ENCODE results near the gene NEDD4L.
"Not testable (repeated sequence)": the region's sequence is repeated elsewhere in the genome, so short reads cannot be mapped to it uniquely, and the experiment has no call there.

Gene NEDD4L

GRCh38 chr18:58276789-58277739, 233.0 kb downstream of the NEDD4L start:
- ChIA-PET POLR2A (no interaction called here), CTCF (interaction anchor here (2.3 kb wide), 1 partner anchor 9 kb away, joined by 6 read pairs; no protein-coding TSS in a partner anchor)
- no peak for DNase-seq (ENCODE audit: extremely low spot score)
- TF ChIP-seq CTCF (IDR thresholded peaks at IDR 0.05; ENCODE audit: control extremely low read depth, extremely low read depth, low read depth, missing control alignments): no peak

GRCh38 chr18:58279504-58280175, 235.6 kb downstream of the NEDD4L start:
- TF ChIP-seq CTCF (IDR thresholded peaks at IDR 0.05; ENCODE audit: control extremely low read depth, extremely low read depth, low read depth, missing control alignments): no peak
- POLR2A ChIA-PET: no interaction called here
- CTCF ChIA-PET: no interaction called here
- DNase-seq (ENCODE audit: extremely low spot score): no peak

- no peak for DNase-seq (ENCODE audit: extremely low spot score)
- CTCF ChIA-PET: no interaction called here
- POLR2A ChIA-PET: no interaction called here
- TF ChIP-seq CTCF (IDR thresholded peaks at IDR 0.05; ENCODE audit: control extremely low read depth, extremely low read depth, low read depth, missing control alignments): no peak
Measured at GRCh38 chr18:58280191-58280590, 236.2 kb downstream of the NEDD4L start.

- DNase-seq (ENCODE audit: extremely low spot score); POLR2A ChIA-PET; CTCF ChIA-PET: not testable (repeated sequence)
Measured at GRCh38 chr18:58282872-58283271, 238.8 kb downstream of the NEDD4L start.

GRCh38 chr18:58284699-58285448, 240.8 kb downstream of the NEDD4L start:
- POLR2A ChIA-PET: no interaction called here
- TF ChIP-seq CTCF (IDR thresholded peaks at IDR 0.05; ENCODE audit: control extremely low read depth, extremely low read depth, low read depth, missing control alignments): no peak
- CTCF ChIA-PET: interaction anchor here (0.8 to 1.8 kb wide), 4 partner anchors 8 to 20 kb away, joined by 3 to 6 read pairs (median 3); no protein-coding TSS in a partner anchor
- no peak for DNase-seq (ENCODE audit: extremely low spot score)

- no peak for TF ChIP-seq CTCF (IDR thresholded peaks at IDR 0.05; ENCODE audit: control extremely low read depth, extremely low read depth, low read depth, missing control alignments)
- CTCF ChIA-PET: interaction anchor here (0.8 to 1.8 kb wide), 5 partner anchors 9 to 806 kb away, joined by 3 to 6 read pairs (median 3); no protein-coding TSS in a partner anchor
- DNase-seq (ENCODE audit: extremely low spot score): no peak
- POLR2A ChIA-PET: no interaction called here
Measured at GRCh38 chr18:58285449-58286130, 241.6 kb downstream of the NEDD4L start.
